Breast epithelium (tissue), 4 donors: ENCODE data around the gene SUPT4H1. TPM values are rescaled to one million over a fixed set of nuclear protein-coding genes. Genes with fewer than 3 reads are reported as not detected.

Experiments used
- DNase-seq, 2 donors: peaks; one replicate each; pipeline ENCODE4 v3.0.0-alpha.2; 2019; ENCODE audit warnings: low spot score in 2 of 2
- H3K27ac ChIP-seq, 2 donors: fragments of 200-600 bp; sonication (generic) in 1 of 2; one replicate each; pipeline ENCODE4 v1.5.1; 2016 to 2019; ENCODE audit warnings: mild to moderate bottlenecking in 1 of 2
- H3K27me3 ChIP-seq, 2 donors: fragments of 200-600 bp; sonication (generic) in 1 of 2; one replicate each; pipeline versions ENCODE4 v1.5.1 to v1.6.0; 2017 to 2019; ENCODE audit warnings: control low read depth in 1 of 2, mild to moderate bottlenecking in 1 of 2
- H3K36me3 ChIP-seq: fragments of 200-600 bp; one replicate; pipeline ENCODE4 v1.5.1; 2019
- H3K4me1 ChIP-seq, 2 donors: fragments of 200-600 bp; sonication (generic); one replicate each; pipeline ENCODE4 v1.5.1; 2016 to 2019; ENCODE audit warnings: control low read depth in 1 of 2
- H3K4me3 ChIP-seq, 3 donors: fragments of 200-600 bp; sonication (generic); 1 replicate in 2 of 3; 2 replicates in 1 of 3; pipeline ENCODE4 v1.5.1; 2016 to 2019; ENCODE audit warnings: mild to moderate bottlenecking in 3 of 3, moderate library complexity in 2 of 3
- H3K9me3 ChIP-seq, 2 donors: fragments of 200-600 bp; sonication (generic) in 1 of 2; one replicate each; pipeline ENCODE4 v1.5.1; 2016 to 2019; ENCODE audit warnings: control low read depth in 1 of 2
- POLR2A ChIP-seq: fragments of 450-650 bp; IDR thresholded peaks from one replicate; pipeline ENCODE4 v1.6.1; 2016; ENCODE audit warnings: antibody characterized with exemption, mild to moderate bottlenecking, moderate library complexity
- POLR2AphosphoS5 ChIP-seq, 3 donors: sonication (generic); formaldehyde crosslinking; IDR thresholded peaks; one replicate each; pipeline ENCODE4 v1.6.1; 2017; ENCODE audit warnings: antibody characterized with exemption in 3 of 3
- intact Hi-C: fragments of 100-400 bp; cut with DNase I; formaldehyde crosslinking; loops from one replicate; pipeline ENCODE4 v1.15.1; 2023; ENCODE audit warnings: low total_unique reads
- total RNA-seq, 3 donors: library from RNA; depleted of rRNA; stranded (reverse); fragments of >200 nt; gene quantifications; one replicate each; pipeline ENCODE4 v1.1.0, GENCODE V29; 2016
- TF ChIP-seq, protein P1 (sequence below), 3 donors: fragments of 450-650 bp; IDR thresholded peaks; one replicate each; pipeline ENCODE4 v1.5.1; 2016 to 2017; ENCODE audit warnings: antibody characterized with exemption in 3 of 3, mild to moderate bottlenecking in 3 of 3, moderate library complexity in 3 of 3

SUPT4H1 gene
- total RNA-seq, 3 donors from 2014 or later: 46.4 to 61.6 (median 48.2) TPM

DNA sequence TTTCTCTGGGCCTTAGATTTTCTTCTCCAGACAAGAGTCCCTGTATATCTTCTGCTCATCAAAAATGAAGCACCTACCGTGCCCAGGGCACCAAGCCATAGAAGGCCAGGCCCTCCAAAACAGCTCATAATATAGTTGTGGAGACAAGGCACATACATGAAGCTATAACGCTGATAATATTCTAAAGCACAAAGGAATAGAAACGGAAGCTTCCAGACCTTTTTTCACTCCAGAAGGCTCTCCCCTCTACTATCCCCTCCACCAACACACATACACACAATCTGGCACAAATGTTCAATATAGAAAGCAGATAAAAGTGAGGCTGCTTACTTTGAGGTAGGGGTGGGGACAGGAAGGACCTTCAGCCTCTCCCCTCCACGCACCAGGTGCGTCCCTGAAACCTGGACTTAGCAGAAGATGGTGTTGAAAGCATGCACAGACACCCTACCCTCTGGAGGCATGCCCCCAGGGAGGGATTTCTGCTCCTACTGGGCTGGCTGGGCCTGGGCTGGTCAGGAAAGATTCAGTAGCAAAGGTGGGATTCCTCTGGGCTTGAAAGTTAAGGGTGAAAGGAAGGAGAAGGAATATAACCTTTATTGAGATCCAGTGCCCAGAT, 14.1 kb upstream of the SUPT4H1 start:
- Histone ChIP-seq H3K27ac (no peak overlapping the region), H3K4me1 (no peaks in the 10 kb centered on the region), H3K36me3 (no peaks in the 10 kb centered on the region), H3K4me3 (no peak overlapping the region), H3K9me3 (no peaks in the 10 kb centered on the region), H3K27me3 (no peaks in the 10 kb centered on the region)
- intact Hi-C loops: no loop called here
- no peak for TF ChIP-seq POLR2AphosphoS5 (IDR thresholded peaks at IDR 0.05)
- no peak for TF ChIP-seq POLR2A
- TF ChIP-seq, protein P1, sequence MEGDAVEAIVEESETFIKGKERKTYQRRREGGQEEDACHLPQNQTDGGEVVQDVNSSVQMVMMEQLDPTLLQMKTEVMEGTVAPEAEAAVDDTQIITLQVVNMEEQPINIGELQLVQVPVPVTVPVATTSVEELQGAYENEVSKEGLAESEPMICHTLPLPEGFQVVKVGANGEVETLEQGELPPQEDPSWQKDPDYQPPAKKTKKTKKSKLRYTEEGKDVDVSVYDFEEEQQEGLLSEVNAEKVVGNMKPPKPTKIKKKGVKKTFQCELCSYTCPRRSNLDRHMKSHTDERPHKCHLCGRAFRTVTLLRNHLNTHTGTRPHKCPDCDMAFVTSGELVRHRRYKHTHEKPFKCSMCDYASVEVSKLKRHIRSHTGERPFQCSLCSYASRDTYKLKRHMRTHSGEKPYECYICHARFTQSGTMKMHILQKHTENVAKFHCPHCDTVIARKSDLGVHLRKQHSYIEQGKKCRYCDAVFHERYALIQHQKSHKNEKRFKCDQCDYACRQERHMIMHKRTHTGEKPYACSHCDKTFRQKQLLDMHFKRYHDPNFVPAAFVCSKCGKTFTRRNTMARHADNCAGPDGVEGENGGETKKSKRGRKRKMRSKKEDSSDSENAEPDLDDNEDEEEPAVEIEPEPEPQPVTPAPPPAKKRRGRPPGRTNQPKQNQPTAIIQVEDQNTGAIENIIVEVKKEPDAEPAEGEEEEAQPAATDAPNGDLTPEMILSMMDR (IDR thresholded peaks at IDR 0.05): no peak
- no peak for DNase-seq

DNA sequence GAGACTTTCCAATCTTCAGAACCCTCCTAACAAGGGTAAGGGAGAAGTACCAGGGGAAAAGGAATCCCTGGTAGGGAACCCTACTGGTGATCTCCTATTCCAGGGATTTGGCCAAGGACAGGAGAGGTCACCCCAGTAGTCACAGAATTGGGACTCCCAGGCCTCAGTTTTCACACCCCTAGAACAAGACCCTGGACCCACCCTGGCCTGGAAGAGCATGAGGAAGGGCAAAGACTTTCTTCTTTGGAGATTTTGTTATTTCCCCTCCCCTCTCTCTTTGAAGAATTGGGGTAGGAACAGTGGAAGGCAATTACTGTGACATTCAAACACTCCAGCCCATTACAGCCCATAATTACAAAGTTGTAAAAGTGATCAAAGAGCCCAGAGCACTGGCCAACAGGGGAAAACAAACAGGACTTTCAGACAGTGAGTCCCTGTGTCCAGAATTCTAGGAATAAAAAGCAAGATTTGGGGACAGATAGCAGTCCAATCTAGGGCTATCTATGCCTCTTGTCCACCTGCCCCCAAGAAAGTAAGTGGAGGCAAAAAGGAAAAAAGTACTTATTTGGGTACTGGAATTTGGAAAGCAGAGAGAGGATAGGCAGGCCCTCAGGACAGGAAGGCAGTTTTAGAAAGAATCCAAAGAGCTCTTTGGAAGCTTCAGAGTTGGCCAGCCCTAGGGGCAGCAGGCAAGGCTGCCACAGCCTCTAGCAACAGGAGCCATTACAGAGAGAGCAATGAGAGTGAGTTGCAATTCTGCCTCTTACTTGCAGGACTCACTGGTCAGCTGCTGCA, 13.4 kb upstream of the SUPT4H1 start:
- Histone ChIP-seq H3K9me3 (no peaks in the 10 kb centered on the region), H3K27me3 (no peaks in the 10 kb centered on the region), H3K4me1 (no peaks in the 10 kb centered on the region), H3K27ac (no peak overlapping the region), H3K4me3 (no peak overlapping the region), H3K36me3 (no peaks in the 10 kb centered on the region)
- no peak for DNase-seq
- TF ChIP-seq POLR2A (no peak), POLR2AphosphoS5 (IDR thresholded peaks at IDR 0.05) (no peak)
- TF ChIP-seq, protein P1 (IDR thresholded peaks at IDR 0.05): no peak
- intact Hi-C loops: no loop called here

DNA sequence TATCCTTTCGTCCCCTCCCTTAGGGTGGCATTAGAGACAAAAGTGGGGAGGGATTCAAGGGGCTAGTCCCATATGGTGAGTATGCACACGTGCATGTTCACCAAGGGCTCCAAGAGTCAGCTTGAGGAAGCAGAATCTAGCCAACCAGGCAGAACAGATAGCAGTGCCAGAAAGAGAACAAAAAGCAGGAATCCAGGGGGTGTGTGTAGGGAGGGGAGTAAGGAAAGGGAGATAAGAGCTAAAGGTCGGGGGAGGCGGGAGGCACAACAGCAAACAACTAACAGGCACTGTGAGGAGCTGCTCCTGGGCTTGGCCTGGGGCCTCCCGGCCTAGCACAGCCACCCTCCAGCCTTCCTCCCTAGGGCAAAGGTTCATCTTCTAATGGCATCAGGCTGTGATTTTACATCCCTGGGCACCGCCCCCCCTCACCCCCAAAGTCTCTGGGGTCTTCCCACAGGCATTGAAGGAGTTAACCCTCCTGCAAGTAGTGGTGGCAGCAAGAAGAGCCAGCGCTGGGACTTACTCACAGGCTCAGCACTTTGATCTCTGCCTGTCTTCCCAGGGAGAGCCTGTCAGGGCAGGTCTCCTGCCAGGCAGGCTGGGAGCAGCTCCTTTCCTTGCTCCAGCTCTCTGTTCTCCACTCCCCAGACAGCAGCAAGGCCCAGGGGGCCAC, 12.4 kb upstream of the SUPT4H1 start:
- H3K36me3 ChIP-seq: no peaks in the 10 kb centered on the region
- H3K27ac ChIP-seq: peak overlapping the region in 1 of 2 donors; percentile 40
- no peaks in the 10 kb centered on the region for H3K9me3 ChIP-seq
- H3K4me1 ChIP-seq: no peaks in the 10 kb centered on the region
- H3K4me3 ChIP-seq: no peak overlapping the region
- intact Hi-C loops: no loop called here
- no peak for TF ChIP-seq POLR2AphosphoS5 (IDR thresholded peaks at IDR 0.05)
- TF ChIP-seq, protein P1 (IDR thresholded peaks at IDR 0.05): no peak
- TF ChIP-seq POLR2A: no peak
- no peak for DNase-seq
- H3K27me3 ChIP-seq: no peaks in the 10 kb centered on the region

- intact Hi-C loops: no loop called here
- Histone ChIP-seq H3K4me1 (no peaks in the 10 kb centered on the region), H3K9me3 (no peaks in the 10 kb centered on the region), H3K36me3 (no peaks in the 10 kb centered on the region), H3K4me3 (no peak overlapping the region), H3K27ac (no peak overlapping the region), H3K27me3 (no peaks in the 10 kb centered on the region)
- no peak for DNase-seq
- TF ChIP-seq POLR2A (no peak), POLR2AphosphoS5 (IDR thresholded peaks at IDR 0.05) (no peak)
- TF ChIP-seq, protein P1 (IDR thresholded peaks at IDR 0.05): no peak
These were observed 11.6 kb upstream of the SUPT4H1 start for GRCh38 chr17:58363457-58364185.
